DMS153 treated with DMSO at 0.1 percent for 48 hours (cell line): ENCODE results near the gene ANKH.
"Not testable (repeated sequence)": the region's sequence is repeated elsewhere in the genome, so short reads cannot be mapped to it uniquely, and the experiment has no call there.

Experiments used
- DNase-seq: peaks from one replicate; lab custom pipeline; 2025; ENCODE audit not compliant: unreplicated experiment; lab: John Stamatoyannopoulos, UW

ANKH gene

DNA sequence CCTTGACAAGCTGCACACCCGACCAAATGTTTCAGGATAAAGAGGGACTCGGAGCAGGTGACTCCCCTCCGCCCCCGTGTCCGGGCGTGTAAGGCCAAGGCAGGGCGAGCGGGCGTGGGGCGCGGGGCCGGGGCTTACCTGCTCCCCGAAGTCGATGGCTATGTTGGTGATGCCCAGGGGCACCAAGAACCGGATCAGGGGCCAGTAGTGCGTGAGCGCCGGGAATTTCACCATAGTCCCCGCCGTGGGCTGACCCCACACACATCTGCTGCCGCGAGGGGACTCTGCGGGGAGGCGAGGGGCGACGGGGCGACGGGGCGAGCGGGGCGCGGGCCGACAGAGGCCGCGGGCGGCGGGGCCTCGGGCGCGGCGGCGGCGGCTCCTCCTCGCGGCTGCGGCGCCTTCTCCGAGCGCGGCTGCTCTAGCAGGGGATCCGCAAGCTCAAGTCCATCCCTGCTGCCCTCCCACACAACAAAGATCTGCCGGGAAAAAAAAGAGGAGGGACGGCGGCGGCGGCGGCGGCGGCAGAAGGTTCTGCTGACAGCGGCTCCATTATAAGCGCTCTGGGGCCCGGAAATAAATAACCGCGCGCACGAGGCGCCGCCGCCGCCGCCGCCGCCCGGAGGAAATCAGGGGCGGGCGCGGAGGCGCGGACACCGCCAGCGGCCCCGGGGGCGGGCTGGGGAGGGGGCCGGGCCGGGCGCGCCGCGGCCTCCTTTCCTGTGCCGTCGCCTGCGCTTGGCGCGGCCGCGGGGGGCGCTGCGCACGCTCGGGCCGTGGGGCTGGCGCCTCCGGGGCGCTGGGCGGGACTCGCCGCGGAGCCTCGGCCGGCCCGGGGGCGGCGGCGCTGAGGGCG lies at the start of gene ANKH:
ANKH (minus strand) TSS at position 565 of the 856 bp plus-strand sequence; CDS start at position 234, 331 bp downstream.
- DNase-seq, result peak; percentile 71

DNA sequence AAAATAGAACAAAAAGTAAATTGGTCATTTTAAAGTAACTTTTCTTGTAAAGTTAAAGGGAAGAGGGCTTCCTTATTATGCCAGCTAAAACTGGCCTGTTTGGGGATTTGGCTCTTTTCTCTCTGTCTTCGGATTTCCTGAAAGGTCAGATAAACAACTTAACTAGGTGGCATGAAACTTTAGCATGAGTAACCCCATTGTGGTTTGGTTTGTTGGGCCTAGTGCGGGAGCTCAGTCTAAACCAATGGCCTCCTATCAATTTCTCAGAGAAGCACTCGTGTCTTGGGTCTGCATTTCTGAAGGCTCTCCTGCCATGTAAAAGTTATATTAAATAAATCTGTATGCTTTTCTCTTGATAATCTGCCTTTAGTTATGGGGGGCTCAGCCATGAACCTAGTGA lies 48.5 kb upstream of the ANKH start:
- DNase-seq, result no peak

DNA sequence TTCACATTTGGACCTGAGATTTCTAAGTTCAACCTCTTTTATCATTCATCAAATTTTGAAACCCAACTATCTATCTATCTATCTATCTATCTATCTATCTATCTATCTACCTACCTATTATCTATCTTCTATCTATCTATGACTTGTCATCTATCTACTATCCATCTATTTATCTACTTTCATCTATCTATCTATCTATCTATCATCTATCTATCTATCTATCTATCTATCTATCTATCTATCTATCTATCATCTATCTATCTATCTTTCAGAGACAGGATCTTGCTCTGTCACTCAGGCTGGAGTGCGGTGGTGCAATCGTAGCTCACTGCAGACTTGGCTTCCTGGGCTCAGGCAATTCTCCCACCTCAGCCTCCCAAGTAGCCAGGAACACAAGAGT lies 47.5 kb upstream of the ANKH start:
- DNase-seq, result not testable (repeated sequence)

DNA sequence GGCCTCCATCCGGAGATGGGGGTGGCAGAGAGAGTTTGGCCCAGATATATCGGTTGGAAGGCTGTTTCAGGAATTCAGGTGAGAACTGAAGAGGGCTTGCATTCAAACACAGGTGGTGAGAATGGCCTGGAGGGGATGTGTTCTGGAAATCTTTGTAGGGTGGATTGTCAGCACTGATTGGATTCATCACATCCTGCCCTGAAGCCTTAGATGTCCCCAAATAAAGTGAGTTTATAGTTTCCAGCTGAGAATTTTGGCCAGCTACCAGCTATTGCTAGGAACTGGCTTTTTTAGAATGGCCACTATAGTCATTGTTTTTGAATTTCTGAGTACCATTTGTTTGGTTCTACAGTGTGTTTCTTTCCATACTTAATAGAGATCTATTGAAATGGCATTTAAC lies 46.1 kb upstream of the ANKH start:
- DNase-seq, result no peak

DNA sequence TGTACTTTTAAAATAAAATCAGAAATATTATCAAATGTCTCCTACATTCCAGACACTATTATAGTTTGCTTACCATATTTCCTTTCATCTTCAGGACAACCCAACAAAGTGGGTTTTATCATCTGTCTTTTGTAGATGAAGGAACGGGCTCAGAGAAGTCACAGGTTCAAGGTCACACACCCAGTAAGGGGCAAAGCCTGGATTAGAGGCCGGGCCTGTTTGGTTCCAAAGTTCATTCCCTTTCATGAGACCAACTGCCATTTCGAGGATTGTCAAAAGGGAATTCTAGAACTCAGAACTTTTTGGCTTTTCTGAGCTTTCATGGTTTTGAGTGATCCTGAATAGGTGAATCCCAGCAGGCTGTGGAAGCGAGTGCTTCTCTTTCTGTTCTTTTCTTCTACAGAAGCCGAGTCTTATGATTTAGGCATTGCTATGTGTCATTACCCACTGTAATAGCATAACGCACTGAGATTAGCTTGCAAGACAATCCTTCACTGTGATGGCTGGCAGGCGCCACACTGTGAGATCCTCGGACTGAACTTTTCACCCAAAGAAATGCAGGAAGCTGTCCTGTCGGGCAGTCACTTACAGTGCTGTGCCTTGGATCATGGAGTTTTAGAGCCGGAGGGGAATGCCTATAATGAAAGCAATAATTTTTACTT lies 43.8 kb upstream of the ANKH start:
- no peak for DNase-seq

DNA sequence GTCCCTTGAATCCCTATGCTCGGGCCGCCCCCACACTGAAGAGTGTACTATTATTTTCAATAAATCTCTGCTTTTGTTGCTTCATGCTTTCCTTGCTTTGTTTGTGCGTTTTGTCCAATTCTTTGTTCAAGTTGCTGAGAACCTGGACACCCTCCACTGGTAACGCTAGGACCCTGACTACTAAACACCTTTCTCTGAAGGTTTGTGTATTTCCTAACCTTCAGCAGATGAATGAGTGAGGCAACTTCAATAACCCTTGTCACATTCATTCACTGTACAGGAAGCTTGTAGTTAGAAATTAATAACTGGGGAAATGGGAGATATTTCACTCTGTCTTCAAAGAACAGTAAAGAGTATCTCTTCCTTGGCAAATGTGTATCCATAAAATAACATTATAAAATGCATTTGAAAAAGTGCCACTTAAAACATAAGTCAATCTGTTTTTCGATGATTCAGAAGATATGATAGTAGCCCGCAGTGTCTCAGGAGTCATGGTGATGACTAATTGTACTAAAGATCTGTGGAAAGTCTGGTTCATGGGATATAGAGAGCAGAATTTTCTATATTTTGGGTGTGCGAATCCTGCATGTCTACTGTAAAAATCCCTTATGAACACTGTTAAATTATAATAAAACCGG lies 43.2 kb upstream of the ANKH start:
- DNase-seq, result no peak

DNA sequence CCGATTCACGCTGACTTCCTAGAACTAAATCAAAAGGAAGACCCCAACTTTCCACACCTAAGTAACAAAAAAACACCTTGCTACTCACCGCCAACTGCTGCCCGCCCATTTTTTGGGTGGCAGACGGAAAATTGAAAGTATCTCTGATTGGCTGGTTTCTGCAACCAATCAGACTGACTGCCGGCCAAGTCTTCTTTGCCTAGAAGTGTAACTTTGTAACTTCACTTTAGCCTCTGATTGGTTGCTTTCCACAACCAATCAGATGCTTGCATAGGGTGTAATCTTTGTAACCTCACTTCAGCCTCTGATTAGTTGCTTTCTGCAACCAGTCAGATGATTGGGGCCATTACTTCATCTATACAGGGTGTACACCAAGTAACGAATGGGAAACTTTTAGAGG lies 42.6 kb upstream of the ANKH start:
- no peak for DNase-seq

DNA sequence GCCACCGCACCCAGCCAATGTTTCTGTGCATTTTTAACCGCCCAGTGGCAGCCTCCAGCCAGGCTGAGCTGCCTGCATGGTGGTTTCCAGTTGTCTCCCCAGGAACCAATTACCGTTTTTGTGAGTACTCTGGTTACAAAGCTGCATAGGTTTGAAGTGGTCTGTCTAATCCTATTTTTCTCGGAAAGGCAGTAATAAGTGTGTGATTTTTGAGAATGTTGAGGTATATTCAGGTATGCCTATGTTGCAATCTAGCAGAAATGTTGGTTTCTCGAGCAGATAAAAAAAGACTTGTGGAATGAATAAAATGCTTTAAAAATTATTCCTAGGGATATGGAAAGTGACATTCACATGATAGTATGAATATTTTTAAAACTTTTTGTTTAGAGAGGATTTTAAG lies 41.5 kb upstream of the ANKH start:
- no peak for DNase-seq

DNA sequence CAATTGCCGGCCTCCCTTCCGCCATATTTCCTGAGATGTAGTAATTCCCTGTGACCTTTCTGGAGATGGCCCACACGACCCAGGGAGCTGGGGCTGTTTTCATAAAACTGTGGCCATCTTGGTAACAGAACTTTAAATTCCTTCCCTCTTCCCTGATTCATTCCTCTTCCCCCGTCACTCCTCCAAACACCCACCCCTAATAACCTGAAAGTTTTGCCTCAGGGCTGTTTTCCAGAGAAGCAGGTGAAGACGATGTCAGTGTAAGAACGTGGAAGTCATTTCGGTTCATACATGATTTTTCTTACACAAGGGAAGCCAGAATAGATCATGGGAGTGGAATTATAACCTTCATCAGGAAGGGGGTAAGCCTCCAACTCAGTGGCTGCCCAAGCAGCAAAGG lies 40.6 kb upstream of the ANKH start:
- DNase-seq, result no peak

DNA sequence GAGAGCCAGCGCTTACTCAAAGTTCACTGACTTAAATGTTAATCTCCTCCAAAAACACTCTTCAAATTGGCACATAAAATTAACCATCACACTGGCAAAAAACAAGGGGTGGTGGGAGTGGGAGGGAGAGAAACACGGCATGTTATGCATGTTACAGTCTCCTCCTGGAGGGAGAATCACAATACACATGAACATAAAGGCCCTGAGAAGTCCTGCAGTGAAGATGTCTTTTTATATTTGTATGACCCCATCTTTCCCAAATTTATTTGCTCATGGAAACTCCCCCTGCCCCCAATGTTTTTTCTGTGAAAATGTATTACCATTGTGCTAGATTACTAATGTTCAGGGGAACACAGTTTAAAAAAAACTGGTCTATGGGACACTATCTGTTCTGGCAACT lies 37.8 kb upstream of the ANKH start:
- no peak for DNase-seq

DNA sequence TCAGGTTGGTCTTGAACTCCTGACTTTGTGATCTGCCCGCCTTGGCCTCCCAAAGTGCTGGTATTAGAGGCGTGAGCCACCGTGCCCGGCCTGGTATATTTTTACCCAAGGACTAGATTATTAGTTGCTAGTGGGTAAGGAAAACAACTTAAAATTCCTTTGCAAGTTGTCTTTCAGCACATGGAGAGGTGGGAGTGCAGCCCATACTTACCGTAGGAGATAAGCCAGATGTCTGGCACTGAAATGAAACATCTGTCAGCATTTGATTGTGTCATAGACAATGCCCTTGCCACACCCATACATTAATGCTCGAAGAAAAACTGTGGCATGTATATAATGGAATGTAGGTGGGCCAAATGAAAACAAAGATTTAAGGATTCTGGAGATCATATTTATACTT lies 36.6 kb upstream of the ANKH start:
- no peak for DNase-seq

DNA sequence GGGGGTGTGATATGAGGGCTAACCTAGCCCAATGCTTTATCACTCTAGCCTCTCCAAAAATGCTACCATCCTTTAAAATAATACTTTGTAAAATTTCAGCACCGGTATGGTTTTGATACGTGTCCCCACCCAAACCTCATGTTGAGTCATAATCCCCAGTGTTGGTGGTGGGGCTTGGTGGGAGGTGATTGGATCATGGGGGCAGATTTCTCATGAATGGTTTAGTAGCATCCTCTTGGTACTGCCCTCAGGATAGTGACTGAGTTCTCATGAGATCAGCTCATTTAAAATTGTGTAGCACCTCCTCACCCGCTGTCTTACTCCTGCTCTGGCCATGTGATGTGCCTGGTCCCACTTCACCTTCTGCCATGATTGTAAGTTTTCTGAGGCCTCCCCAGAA lies 35.0 kb upstream of the ANKH start:
- DNase-seq, result no peak

DNA sequence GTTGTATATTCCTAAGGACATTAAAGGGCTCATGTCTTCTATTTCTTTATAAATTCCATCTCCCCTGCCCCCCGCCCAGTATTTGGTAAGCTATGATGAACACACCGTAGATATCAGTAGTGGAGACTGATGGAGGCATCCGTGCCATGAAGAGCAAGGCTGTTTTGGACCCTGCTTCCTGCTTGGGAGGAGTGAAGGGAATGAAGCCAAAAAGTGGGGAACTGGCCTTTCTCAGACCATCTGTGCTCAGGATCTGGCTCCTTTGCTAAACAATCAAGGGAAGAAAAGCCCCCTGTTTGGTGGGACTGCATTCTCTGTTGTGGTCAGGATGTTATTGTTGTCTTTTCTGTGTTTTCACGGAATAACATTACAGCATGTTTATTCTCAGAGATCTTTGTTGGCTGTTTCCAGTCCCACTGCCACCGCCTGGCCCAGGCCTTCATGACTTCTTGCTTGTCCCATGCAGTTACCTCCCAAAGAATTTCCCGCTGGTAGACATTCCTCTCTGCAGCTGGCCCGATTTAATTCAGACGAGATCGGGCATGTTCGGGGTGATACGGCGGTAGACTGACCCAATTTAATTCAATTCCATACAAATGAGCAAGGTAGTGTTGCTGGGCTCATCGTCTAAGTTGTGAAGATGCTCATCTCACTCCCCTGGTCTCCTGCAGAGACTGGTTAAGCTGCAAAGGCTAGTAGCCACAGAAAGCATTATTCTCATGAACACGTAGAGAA lies 31.4 kb upstream of the ANKH start:
- no peak for DNase-seq

DNA sequence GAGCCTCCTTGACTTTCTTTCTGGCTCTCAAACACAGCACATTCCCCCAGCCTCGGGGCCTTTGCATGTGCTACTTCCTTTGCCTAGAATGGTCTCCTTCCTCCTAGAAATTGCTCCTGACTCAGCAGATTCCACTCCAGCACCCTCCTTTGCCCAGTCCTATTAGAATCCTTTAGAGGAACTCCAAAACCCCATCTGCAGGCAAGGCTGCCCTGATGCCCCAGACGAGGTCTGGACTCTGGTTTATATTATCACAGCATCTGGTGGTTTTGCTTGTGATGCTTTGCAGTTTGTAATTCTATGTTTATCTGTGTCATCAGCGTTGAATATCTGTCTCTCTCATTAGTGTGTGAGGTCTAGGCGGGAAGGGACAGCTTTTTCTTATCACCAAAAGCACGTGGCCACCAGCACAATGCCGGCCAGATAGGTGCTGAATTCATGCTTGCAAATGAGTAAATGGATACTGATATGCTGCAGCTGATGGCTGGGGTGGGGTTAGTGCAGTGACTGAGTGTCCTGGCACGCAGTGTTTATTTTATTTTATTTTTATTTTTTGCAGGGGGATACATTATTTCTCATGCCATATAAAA lies 30.0 kb upstream of the ANKH start:
- DNase-seq, result no peak

DNA sequence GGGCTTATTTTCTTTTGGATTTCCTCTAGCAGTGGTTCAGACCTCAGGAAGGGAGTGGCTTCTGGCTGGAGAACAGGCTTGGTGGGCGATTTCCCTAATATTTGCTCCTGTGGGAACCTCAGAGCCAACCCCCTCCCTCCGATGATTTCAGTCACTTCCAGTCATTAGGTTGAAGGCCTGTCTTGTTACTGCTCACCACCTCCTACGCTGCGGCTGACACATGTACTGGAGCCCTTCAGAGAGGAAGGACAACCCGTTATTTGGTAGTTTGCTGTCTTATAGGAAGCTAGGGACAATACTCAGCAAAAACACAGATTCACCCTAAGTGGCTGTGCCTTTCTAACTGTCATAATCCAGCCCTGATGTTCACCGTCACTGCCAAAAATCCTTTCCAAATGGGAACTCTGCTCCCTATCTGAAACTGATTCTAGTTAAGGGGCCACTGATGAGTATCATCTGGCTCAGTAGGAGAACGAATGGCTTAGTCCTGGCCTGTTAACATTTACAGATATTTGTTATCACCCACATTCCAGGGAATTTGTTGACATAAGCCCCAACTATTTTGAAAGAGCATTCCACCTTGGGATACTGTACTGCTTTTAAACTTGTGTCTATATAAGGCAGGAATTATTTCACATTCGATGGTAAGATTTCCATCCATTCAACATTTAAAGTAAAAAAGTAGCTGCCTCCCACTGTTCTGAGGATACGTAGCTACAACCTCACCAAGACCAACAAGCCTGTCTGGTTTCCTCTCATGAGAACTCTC lies 29.3 kb upstream of the ANKH start:
- no peak for DNase-seq

DNA sequence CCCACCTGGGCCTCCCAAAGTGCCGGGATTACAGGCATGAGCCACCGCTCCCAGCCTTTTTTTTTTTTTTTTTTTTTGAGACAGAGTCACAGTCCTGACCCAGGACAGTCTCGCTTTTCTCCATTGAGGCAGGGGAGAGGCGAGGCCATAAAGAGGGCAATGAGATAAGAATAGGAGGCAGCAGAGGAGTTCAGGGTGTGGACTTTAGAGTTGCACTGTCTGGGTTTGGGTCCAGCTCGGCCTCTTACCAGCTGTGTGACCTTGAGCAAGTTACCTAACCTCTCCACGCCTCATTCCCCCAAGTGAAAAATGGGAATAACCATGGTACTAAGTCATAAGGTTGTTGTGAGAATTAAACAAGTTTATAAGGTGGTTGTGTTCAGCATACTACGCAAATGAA lies 24.6 kb upstream of the ANKH start:
- DNase-seq, result no peak

DNA sequence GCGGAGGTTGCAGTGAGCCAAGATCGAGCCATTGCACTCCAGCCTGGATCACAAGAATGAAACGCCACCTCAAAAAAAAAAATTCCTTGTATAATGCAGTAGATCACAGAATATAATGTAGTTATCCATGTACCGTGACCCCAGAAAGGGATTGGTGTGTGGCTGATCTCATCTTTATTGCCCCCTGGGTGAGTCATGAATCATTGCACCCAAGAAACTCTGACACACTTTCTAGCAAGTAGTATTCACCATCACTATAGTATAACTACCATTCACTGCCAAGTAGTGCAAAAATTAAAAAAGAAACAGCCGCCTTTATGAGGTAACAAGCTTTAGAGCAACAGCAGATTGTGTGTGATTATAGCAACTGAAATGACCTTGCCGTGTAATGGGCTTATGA lies 23.7 kb upstream of the ANKH start:
- DNase-seq, result no peak

DNA sequence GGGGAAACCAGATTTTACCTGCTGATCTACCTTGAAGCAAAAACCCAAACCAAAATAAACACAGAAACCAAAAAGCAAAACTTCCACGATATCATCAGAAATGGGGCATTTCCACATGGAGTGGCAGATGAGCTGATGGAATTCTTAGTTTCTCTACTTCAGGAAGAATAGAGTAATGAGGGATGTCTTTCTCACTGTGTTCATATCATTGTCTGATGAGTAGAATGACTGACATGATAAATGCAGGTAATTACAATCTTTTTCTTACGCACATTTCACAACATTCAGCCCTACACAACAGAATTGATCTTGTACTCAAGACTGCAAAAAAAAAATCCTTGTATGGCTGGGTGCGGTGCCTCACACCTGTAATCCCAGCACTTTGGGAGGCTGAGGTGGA lies 23.2 kb upstream of the ANKH start:
- no peak for DNase-seq

DNA sequence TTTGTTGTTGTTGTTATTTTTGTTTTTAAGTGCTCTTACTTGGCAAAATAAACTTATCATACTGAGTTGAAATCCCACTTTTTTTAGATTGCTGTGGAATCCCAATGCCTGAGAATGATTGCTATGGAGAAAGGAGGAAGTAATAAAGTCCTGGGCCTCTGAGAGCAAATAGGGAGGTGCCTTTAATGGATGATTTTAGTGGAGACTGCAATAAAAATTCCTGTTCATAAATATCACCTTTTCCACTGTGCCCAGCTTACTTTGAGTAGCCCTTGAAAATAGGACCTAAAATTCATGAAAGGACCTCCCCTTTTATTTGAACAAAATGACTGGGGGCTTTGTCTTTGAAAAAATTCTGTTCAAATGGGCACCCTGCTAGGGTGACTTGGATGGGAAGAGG lies 21.8 kb upstream of the ANKH start:
- no peak for DNase-seq

DNA sequence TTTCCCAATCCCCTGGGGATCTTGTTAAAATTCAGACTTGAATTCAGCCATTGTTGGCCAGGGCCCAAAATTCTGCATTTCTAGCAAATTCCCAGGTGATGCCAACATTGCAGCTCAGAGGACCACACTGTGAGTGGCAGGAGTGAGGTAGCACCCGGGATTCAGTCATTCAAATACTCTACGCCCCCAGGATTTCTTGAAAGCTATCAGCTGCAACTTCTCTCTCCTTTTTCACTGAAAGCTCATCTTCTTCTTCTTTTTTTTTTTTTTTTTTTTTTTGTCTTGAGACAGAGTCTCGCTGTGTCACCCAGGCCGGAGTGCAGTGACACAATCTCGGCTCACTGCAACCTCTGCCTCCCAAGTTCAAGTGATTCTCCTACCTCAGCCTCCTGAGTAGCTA lies 19.3 kb upstream of the ANKH start:
- no peak for DNase-seq
